Cardiac muscle cell (in vitro differentiated cells and primary cell): ENCODE measurements around the gene SELENOP. TPM values are rescaled to one million over a fixed set of nuclear protein-coding genes. Genes with fewer than 3 reads are reported as not detected.

Experiments
- DNase-seq, 2 donors: peaks; one replicate each; pipeline versions ENCODE4 v3.0.0 to v3.0.0-alpha.2; 2010 to 2017; ENCODE audit warnings: low read depth in 1 of 2, low spot score in 1 of 2
- H3K27ac ChIP-seq: fragments of 200-600 bp; sonication (generic); 2 replicates; pipeline ENCODE4 v1.5.1; 2016
- H3K27me3 ChIP-seq: fragments of 200-600 bp; sonication (generic); 2 replicates; pipeline ENCODE4 v1.6.0; 2016; ENCODE audit warnings: control low read depth
- H3K36me3 ChIP-seq: fragments of 200-600 bp; sonication (generic); 2 replicates; pipeline ENCODE4 v1.5.1; 2016; ENCODE audit warnings: control low read depth
- H3K4me1 ChIP-seq: fragments of 200-600 bp; sonication (generic); 2 replicates; pipeline ENCODE4 v1.8.1; 2017; ENCODE audit warnings: low read depth, mild to moderate bottlenecking, mixed run types
- H3K4me3 ChIP-seq: fragments of 200-600 bp; sonication (generic); 2 replicates; pipeline ENCODE4 v1.5.1; 2016; ENCODE audit warnings: mild to moderate bottlenecking
- H3K9me3 ChIP-seq: fragments of 200-600 bp; sonication (generic); 2 replicates; pipeline ENCODE4 v1.5.1; 2017; ENCODE audit warnings: low read depth, mild to moderate bottlenecking, control low read depth
- polyA plus RNA-seq: library from polyadenylated mRNA; unstranded; fragments of >200 nt; fragmentation: Nextera tagmentation; extraction: Ambion mirVana; gene quantifications from 2 replicates; pipeline ENCODE4 v1.2.1, GENCODE V29; 2016
- total RNA-seq: library from RNA; depleted of rRNA; stranded (reverse); fragments of >200 nt; gene quantifications from 2 replicates; pipeline ENCODE4 v1.2.3, GENCODE V29; 2016
- TF ChIP-seq, protein P1 (sequence below): IDR thresholded peaks from 2 replicates; pipeline ENCODE4 v1.5.1; 2012; ENCODE audit warnings: low read depth, mild to moderate bottlenecking, low read length

Gene SELENOP
- total and polyA plus RNA-seq, 2 experiments from 2014 or later, result 71.0 to 72.7 TPM

DNA sequence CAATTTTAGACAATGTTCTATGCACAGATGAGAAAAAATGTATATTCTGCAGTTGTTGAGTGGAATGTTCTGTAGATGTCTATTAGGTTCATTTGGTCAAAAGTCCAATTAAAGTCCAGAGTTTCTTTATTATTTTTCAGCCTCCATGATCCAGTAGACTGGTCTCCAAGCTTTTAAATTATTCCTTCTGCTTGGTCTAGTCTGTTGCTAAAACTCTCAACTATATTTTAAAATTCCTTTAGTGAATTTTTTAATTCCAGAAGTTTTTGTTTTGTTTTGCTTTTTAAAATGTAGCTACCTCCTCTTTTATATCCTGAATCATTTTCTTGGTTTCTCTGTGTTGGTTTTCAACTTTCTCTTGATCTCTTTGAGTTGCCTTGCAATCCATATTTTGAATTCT is 24.6 kb downstream of the SELENOP start:
- H3K9me3 ChIP-seq, result no peaks in the 10 kb centered on the region
- TF ChIP-seq, protein P1, sequence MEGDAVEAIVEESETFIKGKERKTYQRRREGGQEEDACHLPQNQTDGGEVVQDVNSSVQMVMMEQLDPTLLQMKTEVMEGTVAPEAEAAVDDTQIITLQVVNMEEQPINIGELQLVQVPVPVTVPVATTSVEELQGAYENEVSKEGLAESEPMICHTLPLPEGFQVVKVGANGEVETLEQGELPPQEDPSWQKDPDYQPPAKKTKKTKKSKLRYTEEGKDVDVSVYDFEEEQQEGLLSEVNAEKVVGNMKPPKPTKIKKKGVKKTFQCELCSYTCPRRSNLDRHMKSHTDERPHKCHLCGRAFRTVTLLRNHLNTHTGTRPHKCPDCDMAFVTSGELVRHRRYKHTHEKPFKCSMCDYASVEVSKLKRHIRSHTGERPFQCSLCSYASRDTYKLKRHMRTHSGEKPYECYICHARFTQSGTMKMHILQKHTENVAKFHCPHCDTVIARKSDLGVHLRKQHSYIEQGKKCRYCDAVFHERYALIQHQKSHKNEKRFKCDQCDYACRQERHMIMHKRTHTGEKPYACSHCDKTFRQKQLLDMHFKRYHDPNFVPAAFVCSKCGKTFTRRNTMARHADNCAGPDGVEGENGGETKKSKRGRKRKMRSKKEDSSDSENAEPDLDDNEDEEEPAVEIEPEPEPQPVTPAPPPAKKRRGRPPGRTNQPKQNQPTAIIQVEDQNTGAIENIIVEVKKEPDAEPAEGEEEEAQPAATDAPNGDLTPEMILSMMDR, result no peak

DNA sequence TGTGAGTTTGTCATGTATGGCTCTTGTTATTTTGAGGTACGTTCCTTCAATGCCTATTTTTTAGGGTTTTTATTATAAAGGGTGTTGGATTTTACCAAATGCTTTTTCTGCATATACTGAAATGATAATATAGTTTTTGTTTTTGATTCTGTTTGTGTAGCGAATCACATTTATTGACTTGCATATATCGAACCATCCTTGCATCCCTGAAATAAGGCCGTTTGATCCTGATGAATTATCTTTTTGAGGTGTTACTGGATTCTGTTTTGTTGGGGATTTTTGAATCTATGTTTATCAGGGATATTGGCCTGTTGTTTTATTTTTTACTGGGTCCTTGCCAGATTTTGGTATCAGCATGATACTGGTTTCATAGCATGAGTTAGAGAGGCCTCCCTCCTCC is 25.9 kb downstream of the SELENOP start:
- Histone ChIP-seq H3K27ac (no peak overlapping the region), H3K4me3 (no peak overlapping the region), H3K27me3 (no peaks in the 10 kb centered on the region), H3K36me3 (no peaks in the 10 kb centered on the region), H3K4me1 (no peaks in the 10 kb centered on the region), H3K9me3 (no peaks in the 10 kb centered on the region)
- DNase-seq, result no peak
- TF ChIP-seq, protein P1, result no peak

More for the DNA sequence above, 24.6 kb downstream of the SELENOP start:
- no peaks in the 10 kb centered on the region for H3K36me3 ChIP-seq
- no peak overlapping the region for H3K27ac ChIP-seq
- H3K27me3 ChIP-seq, result no peaks in the 10 kb centered on the region
- H3K4me3 ChIP-seq, result no peak overlapping the region
- no peaks in the 10 kb centered on the region for H3K4me1 ChIP-seq
- no peak for DNase-seq

DNA sequence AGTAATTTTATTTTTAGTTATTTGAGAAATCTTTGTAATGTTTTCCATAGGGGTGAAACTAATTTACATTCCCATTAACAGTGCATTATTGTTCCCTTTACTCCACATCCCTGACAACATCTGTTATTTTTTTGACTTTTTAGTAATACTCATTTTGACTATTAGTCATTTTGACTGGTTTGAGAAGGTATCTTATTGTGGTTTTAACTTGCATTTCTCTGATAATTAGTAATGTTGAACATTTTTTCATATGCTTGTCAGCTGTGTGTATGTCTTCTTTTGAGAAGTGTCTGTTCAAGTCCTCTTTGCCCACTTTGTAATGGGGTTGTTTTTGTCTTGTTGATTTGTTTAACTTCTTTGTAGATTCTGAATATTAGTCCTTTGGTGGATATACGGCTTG is 27.6 kb downstream of the SELENOP start:
- no peak overlapping the region for H3K4me3 ChIP-seq
- TF ChIP-seq, protein P1, result no peak
- no peaks in the 10 kb centered on the region for H3K9me3 ChIP-seq
- H3K4me1 ChIP-seq, result no peaks in the 10 kb centered on the region
- DNase-seq, result peak in 1 of 2 donors; percentile 17
- no peaks in the 10 kb centered on the region for H3K36me3 ChIP-seq
- H3K27me3 ChIP-seq, result no peaks in the 10 kb centered on the region
- no peak overlapping the region for H3K27ac ChIP-seq

DNA sequence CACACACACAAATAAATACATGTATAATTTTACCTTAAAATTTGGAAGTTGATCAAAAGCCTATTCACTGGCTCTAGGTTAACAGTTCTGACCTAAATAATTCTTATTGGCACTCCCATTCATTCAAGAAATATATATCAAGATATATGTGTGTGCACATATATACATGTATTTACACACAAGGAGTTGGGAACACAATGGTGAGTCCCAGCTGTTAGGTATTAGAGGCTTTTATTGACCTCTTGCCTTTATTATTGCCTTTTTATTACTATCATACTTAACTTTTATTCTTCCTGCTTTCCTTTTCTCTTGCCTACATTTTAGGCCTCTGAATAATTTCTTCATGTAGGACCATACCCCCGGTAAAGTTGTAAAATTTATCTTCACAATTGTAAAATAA is 30.1 kb downstream of the SELENOP start:
- DNase-seq, result no peak
- TF ChIP-seq, protein P1, result no peak
- H3K4me3 ChIP-seq, result no peak overlapping the region
- H3K27me3 ChIP-seq, result no peaks in the 10 kb centered on the region
- no peaks in the 10 kb centered on the region for H3K4me1 ChIP-seq
- H3K9me3 ChIP-seq, result no peaks in the 10 kb centered on the region
- H3K36me3 ChIP-seq, result no peaks in the 10 kb centered on the region
- H3K27ac ChIP-seq, result no peak overlapping the region

DNA sequence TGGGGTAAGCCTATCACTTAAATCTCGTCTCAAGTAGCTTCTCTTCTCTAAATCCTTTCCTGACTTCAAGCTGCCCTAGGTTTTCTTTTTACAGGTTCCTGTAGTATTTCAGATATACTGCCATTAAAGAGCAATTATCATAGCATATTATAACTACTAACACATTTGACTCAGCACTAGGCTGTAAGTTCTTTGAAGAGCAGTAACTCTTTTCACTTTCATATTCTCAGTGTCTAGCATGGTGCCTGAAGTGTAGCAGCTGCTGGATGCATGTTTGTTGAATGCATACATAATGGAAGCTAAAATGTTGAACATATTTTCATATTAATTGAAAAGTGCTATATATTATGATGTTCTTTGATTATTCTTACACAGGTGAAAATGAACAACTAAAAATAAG is 32.6 kb downstream of the SELENOP start:
- no peaks in the 10 kb centered on the region for H3K9me3 ChIP-seq
- H3K36me3 ChIP-seq, result no peaks in the 10 kb centered on the region
- H3K27me3 ChIP-seq, result no peaks in the 10 kb centered on the region
- no peaks in the 10 kb centered on the region for H3K4me1 ChIP-seq
- H3K4me3 ChIP-seq, result no peak overlapping the region
- DNase-seq, result no peak
- H3K27ac ChIP-seq, result no peak overlapping the region
- TF ChIP-seq, protein P1, result no peak
